GM21447 (cell line): ENCODE results near the gene NAP1L5.

Source experiments
- ATAC-seq: cut with Tn5 transposase; IDR thresholded peaks from one replicate; pipeline ENCODE4 v1.9.1; 2021; ENCODE audit not compliant: unreplicated experiment

NAP1L5 gene, protein sequence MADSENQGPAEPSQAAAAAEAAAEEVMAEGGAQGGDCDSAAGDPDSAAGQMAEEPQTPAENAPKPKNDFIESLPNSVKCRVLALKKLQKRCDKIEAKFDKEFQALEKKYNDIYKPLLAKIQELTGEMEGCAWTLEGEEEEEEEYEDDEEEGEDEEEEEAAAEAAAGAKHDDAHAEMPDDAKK

DNA sequence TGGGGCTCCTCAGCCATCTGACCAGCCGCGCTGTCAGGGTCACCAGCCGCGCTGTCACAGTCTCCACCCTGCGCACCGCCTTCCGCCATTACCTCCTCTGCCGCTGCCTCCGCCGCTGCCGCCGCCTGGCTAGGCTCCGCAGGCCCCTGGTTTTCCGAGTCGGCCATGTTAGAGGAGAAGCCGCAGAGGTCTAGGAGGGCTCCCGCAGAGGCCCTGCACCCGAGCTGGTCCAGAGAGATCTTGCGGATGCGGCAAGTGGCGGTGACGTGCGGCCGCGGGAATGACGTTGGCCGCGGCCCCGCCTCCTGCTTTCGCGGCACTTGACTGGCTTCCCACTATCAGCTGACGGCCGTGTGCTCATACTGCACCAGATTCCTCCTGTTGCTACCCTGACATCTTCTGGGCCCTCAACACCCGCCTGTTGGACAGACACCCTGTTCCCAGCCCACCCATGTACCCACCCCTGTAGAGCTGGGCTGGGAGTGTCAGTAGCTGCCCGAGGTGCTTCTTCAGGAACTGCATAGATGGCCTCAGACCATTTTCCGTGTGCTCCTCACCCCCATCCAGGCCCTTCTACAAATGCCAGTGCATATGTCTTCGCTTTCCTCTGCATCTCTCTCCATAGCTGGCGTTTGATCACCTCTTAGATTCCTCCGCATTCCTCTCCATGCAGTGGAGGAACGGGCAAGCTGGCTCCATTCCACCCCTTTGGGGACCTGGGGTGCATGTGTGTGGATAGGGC, at the start of gene NAP1L5:
NAP1L5 (minus strand) TSS at position 242 of the 742 bp plus-strand sequence; CDS start at position 167, 75 bp downstream.
- ATAC-seq, result peak; percentile 84

DNA sequence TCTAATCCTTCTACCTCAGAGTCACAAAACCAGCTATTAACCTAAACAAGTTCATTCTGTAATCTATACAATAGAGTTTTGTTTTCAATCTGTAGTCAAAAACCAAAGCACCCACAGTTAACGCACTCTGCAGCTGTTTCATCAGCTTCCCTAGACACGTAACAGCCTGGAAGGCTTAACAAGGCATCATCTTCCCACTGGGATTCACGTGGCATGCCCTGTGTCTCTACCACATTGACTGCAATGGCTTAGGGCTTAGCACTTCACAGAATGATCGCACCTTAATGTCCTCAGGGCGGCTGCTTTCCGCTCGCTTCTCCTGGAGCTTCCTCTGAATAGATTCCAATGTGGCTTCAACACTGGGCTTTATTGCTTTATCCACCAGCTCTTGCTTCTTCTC, 49.7 kb upstream of the NAP1L5 start:
- no peak for ATAC-seq

DNA sequence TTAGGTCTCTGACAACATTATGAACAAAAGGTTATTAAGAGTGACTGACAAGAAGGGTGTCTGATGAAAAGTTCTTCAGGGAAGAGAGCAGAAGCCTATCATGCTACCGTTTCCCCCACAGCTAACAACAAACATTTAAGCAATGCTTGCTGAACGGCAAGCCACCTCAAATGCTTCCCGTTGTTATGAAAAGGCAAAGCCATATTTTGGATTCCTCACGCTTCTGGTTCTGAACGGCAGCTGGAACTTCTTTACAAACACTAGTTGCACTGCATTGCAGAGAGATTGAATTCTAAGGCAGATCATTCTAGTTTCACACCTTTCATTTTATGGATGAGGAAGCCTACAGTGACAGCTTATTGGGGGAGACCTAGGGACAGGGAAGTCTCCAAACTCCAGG, 48.6 kb upstream of the NAP1L5 start:
- no peak for ATAC-seq

DNA sequence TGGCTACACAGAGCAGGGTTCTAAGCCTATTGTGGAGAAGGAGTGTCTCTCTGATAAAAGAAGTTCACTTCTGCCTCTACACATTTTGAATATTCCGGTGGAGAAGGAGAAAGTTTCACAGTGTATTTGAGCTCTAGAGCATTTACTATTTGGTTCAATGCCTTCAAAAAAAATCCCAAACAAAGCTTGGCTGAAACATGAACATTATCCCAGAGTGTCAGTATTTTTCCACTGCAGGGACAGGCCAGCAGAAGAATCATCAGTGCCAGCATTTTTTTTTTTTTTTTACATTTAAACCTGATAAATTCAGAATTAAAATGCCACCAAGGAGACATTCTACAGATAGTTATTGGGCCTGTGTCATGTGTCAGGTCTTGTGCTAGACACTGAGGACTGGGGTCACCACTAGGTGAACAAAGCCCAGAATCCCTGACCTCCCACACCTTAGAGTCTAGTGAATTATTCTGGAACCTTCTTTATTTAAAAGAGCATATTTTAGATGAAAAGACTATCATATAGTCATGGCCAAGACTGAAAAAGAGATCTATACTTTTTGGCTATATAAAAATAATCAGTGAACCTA, 48.0 kb upstream of the NAP1L5 start:
- no peak for ATAC-seq

DNA sequence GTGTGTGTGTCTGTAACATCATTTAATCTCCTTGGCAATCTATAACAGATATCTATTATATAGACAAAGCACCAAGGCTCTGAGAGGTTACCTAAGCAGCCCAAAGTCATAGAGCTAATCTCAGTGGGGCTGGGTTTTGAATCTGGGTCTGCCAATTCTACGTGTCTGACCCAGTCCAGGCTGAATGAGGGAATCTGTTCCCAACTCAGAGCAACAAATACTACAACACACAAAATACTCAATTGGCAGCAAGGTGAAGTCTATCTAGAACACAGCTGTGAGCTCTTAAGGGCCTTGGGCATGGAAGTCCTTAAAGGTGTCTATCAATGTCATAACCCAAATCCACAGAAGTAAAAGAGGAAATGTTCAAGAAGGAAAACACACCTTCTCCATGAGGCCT, 47.5 kb upstream of the NAP1L5 start:
- no peak for ATAC-seq

DNA sequence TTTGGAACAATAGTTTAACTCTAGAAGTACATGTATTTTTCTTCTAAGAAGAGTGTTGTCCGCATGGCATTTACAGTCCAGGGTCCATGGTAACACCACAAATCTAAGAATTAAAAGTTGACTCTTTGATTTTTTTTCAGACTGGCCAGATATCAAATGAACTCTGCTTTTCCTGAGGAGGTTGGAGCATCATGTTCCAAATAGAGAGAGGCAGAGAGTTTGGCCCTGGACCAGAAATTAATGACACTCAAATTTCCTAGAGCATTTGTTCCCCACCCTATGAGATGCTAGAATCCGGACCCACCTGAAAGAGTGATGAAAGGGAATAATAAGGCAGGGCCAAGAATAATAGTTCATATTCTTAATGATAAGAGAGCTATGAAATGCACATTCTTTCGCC, 47.0 kb upstream of the NAP1L5 start:
- no peak for ATAC-seq

DNA sequence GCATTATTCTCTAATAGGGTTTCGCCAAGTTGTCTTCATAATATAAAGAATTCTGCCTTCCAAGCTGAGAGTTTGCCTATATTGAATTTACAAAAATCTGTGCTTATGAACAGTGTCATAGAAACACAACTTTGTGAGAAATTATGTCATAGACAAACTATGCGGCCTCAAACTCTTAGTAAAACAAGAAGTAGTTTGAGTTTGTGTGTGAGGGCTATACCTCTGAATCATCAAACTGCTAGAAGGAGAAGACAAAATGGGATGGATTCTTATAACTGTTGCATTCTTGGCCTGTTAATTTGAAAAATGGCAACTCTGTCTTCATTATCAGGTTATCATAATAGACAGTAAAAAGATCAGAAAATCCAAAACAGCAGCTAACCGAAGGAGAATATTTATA, 46.1 kb upstream of the NAP1L5 start:
- ATAC-seq, result no peak

DNA sequence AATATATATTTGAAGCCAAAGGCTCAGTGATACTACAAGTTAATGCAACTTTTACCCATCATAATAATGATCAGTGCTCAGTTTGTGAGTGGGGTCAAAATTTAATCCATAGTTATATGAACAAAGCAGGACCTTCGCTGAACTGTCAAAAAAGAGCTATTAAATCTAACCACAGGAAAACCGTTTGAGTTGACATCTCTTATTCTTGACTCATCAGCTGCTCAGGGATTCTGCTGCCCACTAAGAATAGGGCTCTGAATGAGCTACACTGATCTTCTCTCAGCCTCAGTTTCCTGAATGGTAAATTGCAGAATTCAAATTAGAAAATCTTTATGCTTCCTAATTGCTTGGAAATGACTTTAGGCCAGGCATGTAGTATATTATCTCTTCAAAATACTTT, 44.9 kb upstream of the NAP1L5 start:
- no peak for ATAC-seq

DNA sequence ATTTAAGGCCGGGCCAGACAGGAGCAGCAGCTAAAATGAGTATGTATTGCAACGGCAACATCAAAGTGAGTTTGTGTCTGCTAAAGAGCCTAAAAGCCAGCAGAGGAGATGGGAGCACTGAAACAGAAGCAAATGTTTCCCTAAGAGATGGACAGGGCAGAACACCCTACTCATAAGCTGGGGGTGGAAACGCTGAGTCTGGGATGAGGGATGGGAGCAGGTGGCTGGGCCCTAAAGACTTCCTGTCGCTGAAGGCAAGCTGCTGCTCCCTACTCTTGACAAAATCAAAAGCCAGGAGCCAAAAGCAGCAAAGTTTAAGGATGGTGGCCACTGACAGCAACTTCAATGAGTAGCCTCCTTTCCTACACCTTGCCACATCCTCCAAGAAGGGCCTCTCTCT, 40.6 kb upstream of the NAP1L5 start:
- ATAC-seq, result no peak

DNA sequence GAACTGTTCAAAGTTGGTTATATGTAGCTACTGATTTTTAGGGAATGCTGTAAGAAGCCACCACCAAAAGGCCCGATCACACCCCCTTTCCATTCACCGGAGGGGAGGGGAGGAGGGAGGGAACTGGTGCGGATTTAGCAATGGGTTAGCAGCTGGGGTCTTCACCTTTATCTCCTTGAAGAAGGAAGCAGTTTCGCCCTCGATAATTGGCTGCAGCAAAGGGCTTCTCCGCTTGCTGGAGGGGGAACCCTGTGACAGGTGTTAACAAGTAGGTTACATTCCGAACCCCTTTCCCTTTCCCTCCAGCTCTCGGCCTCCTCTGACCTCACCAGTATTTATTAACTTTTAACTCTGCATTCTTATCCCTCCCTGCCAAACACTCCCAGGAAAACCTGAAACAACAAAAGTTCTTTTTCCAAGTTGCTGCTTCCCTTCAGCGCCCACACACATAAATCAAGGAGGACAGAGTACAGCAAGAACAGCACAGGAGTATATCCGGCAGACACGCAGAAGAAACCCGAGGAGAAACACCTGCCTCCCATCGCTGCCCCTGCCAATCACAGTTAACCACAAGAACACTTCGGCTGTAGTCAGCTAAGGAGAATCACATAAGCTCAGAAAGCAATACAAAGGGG, 39.8 kb upstream of the NAP1L5 start:
- peak; percentile 97 for ATAC-seq

DNA sequence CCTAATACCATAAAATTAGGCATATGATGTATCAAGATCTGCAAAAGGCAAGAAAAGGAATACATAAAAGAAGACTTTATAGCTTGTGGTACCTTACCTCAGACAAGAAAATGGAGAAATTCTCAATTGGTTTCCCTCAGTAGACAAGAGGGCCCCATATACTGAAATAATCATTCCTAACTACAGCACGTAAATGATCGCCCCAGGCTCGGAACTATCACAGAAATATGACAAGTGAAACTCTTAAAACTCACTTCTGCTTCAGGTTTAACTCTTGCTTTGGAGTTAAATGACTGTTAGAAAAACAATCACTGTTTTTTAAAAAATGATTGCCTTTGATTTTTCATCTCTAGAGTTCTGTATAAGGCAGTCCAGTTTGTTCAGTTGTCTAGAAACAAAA, 38.6 kb upstream of the NAP1L5 start:
- ATAC-seq, result no peak

DNA sequence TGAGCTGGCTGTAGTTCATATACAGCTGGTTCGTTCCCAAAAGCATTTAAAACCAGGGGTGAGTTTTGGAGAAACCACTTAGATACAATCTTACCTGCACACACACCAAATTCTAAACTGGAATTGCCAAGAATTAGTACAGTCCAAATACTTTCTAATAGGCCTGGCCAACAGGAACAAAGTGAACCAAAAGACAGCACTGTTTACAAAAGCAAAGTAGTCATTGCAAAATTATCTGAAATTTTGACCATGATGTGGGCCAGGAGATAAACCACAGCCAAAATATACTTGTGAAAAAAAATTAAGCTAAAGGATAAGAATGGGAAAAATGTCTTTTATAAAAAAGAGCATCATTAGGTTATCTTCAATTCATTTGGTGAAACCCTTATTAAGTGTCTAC, 37.9 kb upstream of the NAP1L5 start:
- ATAC-seq, result no peak

DNA sequence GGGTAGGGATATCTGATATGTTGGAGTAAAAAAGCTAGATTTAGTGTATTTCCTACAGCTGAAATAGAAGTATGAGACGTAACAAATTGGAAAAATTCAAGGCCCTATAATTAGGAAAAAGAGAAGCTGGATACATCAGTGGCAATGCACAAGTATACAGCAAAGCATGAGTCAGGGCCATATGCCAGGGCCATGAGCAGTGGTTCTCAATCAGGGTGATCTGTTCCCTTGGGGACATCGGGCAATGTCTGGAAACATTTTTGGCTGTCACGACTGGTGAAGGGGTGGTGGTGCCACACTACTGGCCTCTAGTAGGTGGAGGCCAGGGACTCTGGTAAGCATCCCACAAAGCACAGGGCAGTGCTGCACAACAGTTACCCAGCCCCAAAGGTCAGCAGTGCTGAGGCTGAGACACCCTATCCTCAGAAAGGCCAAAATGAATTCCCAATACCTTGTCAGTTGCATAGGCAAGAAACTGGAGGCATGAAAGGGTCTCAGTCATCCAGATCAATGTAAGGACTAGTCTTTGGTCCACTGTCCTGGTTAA, 36.8 kb upstream of the NAP1L5 start:
- no peak for ATAC-seq

DNA sequence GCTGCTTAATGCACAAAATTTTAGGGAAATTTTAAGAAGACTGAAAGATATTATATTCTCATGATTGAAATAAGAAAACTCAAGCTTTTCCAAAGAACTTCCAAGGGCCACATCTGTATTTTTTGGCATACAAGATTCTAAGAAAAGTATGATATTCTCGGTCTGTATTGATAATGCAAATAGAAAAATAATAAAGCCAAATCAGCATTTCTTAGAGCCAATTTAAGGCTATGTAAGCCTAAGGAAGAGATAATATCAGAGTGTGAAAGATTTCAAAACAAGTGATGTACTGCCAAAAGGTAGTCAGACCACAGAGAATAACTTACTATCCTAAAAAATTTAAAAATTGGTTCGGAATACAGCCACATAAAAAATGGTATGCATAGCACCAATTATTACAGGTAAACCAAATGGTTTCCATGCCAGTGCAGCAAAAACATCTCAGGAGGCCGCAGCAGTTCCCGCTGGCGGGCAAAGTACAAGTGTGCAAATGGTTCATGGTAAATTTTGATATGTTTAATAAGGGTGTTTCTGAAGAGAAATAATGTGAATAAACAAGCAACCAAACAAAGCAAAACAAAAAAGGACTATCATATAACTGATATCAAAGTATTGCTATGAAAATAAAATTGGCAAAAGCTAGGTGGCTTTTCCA, 35.2 kb upstream of the NAP1L5 start:
- no peak for ATAC-seq

DNA sequence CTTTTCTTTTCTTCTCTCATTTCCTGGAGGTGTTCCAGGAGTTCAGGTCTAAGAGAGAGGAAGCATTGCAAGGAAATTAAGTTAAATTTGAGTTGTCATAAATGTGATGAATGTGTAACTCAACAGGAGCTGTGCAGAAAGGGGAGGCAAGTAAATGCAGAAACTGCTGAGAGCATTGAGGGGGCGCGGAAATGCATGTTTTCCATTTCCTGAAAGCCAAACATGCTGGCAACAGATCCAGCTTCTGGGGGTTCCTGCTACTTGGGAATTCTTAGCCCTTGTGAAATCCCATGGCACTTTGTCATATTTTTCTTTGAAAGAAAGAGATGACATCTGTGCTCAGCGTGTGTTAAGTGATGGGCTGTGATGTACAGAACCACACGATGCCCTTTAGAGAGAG, 33.8 kb upstream of the NAP1L5 start:
- no peak for ATAC-seq

DNA sequence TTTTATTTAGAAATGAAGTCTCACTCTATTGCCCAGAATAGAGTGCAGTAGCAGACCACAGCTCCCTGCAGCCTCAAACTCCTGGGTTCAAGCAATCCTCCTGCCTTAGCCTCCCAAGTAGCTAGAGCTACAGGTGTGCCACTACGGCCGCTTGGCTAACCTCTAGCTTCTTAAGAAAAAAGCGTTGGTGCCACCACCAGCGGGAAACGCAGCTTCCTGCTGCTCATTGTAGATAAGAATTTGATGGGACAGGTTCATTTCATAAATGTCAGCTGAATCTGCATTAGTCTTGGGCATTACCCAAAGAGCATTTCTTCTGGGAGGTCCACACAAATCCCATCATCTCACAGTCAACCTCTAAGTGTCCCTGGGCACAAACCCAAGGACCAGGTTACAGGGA, 33.2 kb upstream of the NAP1L5 start:
- no peak for ATAC-seq

DNA sequence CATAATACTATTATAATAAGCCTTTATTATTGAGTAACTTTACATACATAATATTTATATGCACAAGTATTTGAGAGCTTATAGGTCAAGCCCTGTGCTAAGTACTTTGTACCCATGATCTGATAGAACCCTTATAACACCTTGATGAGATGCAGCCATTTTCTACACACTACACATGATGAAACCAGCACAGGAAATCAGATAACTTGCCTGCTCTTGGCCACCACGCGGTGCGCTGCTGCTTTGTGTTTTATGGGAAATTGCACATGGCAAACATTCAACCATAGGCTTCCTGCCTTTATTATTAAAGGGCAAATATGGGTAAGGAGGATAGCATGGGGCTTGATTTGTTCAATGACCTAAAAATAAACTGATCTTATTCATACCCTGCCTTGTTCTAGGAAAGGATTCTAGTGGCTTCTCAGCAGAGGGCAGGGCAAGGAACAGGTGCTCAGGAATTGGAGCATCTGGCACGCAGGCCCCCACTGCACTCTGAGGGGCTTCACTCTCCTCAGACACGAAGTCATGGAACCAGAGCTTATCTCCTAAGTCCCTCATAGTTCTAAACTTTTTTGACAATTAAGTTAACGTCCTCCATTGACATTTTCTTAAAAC, 31.6 kb upstream of the NAP1L5 start:
- ATAC-seq, result no peak

DNA sequence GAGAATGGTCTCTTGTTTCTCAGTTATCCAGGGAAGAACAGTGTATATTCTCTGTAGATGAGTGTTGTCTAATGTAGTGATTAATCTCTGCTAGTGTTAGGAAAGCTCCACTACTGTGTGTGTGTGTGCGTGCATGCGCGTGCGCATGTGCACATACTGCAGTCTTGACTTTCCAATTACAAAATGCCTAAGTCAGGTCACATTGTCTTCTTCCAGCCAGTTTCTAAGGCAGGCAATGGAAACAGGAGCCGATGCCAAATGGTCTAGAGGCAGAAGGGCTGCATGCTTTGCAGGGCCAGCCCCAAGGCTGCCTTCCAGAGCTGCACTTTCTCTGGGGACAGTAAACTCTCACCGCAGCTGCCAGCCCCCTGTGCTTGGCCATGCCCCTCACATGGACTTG, 30.5 kb upstream of the NAP1L5 start:
- ATAC-seq, result no peak

DNA sequence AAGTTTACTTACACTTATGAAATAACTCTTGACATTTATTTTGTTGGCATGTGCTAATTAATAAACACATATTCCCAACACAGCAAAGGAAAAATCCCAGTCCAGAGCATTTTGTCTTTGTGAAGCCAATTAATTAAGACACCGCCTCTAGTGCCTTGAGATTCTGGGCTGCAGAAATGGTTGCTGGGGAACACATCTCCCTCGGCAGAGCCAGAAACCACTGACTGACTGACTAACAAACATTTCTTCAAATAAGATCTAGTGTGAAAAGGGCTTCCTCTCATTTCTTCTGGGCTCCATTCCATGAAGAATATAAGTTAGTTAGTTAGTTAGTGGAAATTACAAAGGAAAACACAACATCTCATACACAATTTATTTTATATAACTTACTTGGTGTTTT, 28.4 kb upstream of the NAP1L5 start:
- no peak for ATAC-seq

DNA sequence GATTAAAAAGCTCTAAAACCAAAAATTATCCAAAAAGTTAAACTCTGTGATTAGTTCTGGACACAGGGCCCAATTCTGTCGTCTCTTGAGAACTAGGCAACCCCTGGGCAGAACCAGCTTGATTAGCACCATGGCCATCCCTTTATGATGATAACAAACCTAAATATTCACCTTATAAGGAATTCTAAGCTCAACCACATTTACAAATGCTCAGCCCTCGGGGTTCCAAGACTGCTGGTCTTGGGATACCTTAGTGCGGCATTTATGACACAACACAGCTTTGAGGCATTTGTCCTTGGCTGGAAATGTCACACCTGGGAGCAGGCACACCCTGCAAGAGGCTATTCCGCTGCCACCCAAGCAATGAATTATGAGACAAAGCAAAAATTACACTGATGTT, 27.5 kb upstream of the NAP1L5 start:
- no peak for ATAC-seq

DNA sequence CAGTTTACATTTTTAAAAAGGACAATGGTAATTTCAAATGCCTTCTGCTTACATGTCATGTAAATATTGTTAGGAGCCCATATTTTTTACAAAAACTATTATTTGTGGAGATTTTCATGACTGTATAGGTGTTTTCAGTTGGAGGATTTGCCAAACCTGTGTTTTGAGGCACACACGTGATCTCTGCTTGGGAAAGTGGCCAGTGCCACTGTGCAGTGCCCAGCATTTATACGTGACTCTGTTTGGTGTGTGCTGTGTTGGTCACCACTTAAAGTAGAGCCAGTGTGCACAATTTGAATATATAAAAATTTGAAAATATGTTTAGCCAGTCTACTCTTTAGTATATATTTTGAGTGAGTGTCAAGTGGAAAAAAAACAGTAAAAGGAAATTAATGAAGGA, 26.8 kb upstream of the NAP1L5 start:
- no peak for ATAC-seq
